Ammon's horn (tissue), 1 donor: ENCODE results near the gene SOBP.

Experiments used
- DNase-seq: peaks from one replicate; pipeline ENCODE4 v3.0.0-alpha.2; 2016; ENCODE audit warnings: low spot score

SOBP gene

DNA sequence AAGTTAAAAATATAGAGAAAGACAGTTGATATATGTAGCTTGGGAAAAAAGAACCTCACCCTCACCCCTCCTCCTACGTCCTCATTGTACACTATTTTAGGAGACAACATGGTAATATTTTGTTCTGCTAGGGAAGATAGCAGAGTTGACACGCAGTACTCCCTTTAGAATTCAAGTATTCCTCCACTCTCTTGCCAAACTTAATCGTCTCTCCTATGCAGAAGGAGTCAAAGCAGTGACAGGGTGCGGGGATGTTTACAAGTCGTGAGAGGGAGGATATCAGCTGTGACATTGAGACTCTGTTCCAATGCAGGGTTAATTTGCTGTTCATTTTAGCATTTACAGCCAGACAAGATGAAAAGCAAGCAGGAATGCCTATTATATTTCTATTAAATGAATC, 97.5 kb downstream of the SOBP start:
- no peak for DNase-seq

DNA sequence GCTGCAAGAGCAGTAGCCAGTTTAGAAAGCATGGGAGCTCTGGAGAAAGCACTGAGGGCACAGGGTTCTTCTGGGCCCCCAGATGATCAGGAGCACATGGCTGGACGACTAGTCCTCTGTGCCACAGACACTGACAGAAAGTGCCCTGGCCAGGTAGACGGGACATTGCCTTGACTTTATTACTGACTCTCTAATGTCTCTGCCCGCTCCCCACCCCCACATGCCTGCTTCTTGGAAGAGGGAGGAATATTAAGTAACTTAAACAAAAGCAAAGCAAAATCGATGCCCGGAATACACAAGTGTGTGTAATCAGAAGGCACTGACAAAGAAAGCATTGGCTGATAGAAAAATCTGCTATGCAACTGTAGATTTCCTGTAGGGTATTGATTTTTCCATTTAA, 99.3 kb downstream of the SOBP start:
- no peak for DNase-seq

DNA sequence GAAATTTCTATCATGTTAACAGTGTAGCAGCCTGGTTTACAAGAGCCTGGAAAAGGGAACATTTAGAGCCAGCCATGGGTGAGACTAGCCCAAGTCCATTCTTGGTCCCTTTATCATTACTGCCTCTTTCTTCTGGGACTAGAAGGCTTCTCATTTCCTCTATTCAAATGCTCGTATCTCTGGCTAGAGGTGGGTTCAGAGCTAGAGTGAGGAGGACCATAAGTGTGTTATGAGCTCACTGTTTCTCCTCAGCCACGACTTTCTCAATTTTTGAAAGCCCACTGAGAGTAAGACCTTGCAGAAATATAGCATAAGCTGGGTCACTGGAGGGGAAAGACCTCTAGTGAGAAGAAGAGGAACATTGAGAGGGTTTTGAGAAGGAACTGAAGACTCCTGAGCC, 100.0 kb downstream of the SOBP start:
- no peak for DNase-seq

DNA sequence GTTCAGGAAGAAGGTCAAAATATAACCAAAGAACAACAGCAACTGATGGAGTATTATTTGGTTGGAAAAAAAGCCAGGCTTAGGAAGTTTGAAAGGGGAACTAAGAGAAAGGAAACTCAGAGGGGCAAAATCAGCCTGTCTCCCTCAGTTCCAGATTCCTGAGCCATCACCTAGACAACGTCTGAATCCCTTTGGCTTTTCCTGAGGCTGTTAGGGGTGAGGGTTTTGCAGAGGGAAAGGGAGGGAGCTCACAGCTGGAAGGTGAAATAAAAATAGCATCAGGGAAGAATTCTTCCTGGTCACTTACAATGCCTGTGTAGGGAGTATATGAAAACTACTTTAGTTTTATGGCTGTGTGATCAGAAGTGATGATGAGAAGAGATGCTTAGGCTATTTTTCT, 100.5 kb downstream of the SOBP start:
- no peak for DNase-seq

DNA sequence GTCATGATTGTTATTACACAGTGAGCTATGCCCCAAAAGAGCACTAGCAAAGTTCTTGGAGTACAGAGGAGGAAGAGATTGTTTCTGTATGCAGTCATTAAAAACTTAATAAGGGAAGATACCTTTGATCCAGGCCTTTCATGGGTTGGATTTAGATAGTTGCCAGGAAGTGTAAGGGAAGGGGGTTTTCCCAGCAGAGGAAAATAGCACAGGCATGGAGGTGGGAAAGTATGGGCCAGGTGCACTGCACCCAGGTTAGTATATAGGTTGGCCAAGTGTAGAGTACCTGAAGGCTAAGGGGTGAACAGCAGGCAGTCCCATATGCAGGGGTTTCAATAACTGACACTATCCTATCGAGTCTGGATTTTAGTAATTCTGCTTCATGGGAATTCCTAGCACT, 101.4 kb downstream of the SOBP start:
- DNase-seq: no peak

DNA sequence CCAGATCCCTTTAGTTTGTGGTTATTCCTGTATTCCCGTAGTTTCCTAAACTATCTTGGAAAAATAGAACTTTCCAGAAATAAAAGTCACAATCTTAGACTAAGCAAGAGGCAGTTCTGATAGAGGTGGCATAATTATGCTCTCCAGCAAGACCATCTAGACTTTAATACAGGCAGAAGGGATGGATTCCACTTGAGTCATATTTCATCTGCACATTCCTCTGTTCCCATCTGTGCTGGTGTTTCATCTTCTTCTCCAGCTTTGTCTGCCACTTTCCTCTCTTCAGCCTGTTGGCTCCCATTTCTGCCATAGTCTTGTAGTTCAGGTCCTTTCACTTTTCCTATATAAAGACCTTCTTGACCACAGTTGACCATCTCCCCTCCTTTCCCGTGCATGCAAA, 102.9 kb downstream of the SOBP start:
- no peak for DNase-seq

DNA sequence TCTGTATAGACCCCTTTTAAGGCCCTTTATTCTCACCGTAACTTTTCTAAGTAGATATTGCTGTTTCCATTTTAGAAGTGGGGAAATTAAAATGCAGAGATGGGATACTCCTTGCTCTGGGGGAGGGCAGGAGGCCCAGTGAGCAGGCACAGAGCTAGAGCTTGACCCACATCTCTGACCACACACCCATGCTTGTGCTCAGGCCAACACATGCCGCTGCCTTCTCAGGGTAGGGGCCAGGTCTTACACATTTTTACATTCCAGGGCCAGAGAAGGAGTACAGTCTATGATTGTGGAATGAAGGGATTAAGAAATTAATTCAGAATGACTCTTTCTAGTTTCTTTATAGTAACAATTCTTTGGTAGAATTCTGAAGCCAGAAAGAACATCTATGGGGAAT, 104.8 kb downstream of the SOBP start:
- no peak for DNase-seq

DNA sequence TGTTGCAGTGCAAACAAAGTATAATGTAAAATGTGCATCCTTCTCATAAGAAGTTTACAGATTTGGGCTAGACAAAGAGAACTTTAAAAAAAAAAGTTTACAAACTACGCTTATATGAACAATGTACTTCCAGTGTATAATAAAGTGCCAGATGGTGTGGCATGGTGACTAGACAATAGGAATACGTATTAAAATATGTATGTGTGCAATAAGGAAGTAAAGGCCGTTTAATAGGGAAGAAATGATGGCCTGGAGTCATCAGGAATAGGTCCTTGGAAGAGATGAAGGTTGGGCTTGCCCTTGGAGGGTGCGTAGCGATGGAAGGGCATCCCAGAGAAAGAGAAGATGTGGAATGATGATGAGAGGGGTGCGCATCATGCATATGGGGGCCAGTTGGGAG, 108.2 kb downstream of the SOBP start:
- DNase-seq: no peak

DNA sequence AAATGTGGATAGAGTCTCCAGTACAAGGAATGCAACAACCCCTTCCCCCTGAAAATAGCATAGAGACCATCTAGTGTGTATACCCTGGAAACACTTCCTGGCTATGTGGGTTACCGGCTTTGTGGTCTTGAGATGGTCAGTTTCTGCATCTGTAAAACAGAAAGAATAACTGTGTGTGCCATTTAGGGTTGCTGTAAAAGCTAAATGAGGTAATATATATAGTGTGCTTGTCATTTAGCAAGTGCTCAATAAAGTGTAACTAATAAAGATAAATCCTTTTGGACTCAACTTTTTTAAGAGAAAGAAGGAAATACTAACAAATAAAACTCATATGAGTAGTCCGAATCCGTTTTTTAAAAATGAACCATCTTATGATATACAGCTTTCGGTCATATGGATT, 109.1 kb downstream of the SOBP start:
- DNase-seq: no peak

DNA sequence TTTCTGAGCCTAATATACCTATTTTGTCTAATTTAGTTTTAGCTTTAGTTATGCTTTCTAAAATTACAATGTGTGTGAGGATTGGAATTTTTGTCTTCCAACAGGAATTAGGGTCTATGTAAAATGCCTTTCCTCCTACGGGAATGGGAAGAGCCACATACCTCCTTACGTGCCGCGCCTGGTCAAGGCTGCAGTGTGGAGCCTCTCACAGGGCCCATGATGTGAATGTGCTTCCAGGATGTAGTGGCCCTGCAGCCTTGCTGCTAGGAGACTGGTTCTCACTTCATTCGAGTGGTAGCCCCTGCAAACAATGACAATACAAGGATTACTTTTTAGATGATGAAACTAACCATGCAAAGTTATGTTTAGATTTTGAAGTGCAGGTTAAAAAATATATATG, 110.2 kb downstream of the SOBP start:
- DNase-seq: no peak

DNA sequence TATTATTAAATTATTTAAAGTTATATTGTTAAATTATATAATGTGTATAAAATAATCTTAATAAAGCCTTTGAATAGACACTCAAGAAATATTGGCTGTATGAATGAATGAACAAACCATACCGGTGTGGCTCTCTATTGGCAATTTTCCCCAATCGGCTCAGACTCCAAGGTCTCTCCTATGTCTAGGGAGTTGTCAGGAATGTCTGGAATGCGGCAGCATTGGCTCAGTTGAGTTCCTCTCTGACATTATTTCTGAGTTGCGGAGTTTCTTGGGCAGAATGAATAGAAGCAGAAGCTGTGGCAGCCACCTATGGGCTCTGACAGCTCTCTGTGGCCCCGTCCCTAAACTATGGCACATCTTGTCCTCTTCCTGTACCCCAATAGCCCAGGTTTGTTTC, 111.0 kb downstream of the SOBP start:
- DNase-seq: no peak

DNA sequence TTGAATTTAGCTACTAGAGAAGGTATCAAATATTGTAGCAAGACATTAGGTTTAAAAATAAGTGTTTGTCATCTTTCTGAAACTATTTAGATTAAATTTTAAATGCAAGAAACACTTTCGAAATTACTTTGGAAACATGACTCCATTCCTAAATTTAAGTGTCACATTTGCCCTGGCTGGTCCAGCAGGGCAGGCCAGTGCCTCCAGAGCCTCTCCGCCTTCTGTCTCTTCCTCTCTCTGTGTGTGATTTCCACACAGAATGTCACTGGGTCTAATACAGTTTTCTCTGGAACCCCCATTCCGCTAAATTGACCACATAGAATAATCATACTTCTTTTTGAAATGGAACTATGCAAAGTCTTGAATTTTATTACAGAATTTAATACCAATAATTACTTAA, 111.5 kb downstream of the SOBP start:
- no peak for DNase-seq

DNA sequence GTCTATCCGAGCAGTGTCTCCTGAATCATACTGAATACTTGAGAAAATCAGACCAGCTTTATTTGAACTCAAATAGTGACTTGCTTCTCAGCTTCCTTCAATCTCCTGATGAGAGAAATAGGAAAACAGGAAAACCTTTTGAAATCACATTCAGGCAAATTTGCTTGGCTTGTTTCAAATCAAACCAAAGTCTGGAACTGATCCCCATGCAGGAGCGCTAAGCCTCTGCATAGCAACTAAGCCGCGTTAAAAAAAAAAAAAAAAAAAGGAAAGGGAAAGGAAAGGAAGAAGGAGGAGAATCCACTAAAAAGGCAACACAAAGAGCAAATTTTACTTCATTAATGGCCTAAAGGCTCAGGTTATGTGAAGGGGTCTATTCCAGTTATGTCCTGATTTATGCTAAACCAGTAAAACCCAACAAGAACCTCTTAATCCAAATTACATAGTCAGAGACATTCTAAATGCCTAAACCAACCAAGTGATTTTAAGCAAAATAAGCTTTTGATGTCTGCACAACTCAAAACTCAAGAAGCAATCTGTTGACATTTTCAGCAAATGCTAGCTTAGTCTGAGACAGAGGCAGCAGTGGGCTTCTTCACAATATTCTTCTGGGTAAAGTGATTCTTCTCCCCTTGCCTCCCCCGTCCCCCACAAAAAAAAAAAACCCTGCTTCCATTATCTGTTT, 112.5 kb downstream of the SOBP start:
- no peak for DNase-seq

DNA sequence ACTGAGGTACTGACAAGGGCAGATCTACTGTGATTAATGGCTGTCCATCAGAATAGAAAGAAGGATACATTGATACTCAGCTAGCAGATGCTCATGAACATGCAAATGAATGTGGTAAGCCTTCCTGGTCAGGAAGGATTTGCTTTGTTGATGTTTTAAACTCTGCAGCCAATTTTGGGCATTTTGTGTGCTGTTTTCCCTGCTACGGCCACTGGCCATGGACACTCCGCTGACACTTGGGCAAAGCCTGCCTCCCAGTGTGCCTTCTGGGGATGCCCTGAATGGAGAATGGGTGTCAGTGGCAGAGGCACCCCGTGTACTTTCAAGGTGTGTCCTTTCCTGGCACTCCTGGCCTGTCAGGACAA, 113.1 kb downstream of the SOBP start:
- peak; percentile 63 for DNase-seq

DNA sequence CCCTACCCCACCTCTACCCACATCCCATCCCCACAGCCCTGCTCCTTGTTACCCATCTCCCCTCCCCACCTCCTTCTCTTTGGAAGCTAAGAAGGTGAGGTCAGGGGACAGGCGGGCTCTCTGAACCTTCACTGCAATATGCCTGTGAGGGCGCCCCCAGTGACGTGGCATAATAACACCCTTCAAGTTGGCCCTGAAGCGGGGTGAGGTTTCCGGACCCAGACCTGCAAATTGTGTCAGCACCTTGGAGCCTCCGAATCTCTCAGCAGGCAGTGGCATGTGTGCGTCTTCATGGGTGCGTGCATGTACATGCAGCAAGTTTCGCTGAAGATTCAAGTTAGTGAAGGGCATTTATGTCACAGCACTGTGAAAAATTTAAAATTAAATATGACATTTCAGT, 114.6 kb downstream of the SOBP start:
- DNase-seq: no peak

DNA sequence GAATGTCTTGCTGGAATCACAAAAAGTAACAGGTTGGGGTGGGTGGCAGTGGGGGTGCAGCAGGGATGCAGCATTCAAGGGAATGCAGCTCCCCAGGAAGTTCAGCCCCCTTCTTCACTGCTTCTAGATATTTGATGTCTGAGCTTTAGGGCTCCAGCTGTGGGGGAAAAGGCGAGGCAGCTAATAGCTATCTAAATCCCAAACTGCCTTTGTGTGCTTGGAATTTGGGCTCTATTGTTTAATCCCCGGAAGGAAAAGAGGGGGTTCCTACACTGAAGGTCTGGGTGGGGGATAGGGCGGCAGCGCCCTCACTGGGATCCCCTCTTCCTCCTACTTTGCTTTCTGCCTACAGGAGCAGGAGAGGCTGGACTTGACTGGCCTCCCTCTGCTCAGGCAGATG, 116.5 kb downstream of the SOBP start:
- no peak for DNase-seq

DNA sequence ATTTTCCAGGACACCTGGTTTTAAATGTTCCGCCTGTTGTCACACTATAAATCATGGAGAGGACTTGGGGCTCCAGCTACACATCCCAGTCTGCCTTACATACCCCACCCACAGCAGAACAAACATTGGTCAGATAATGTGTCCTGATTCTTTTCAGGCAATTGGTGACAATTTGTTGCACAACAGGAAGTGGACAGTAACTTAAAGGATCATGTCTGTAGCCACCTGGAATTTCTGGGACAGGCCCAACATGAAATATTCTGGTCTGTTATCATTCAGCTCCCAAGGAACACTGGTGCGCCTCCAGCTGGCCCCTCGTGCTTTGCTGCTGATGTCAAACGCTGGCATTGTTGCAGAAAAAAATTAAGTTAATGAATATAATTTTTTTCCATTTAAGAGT, 117.2 kb downstream of the SOBP start:
- DNase-seq: no peak

DNA sequence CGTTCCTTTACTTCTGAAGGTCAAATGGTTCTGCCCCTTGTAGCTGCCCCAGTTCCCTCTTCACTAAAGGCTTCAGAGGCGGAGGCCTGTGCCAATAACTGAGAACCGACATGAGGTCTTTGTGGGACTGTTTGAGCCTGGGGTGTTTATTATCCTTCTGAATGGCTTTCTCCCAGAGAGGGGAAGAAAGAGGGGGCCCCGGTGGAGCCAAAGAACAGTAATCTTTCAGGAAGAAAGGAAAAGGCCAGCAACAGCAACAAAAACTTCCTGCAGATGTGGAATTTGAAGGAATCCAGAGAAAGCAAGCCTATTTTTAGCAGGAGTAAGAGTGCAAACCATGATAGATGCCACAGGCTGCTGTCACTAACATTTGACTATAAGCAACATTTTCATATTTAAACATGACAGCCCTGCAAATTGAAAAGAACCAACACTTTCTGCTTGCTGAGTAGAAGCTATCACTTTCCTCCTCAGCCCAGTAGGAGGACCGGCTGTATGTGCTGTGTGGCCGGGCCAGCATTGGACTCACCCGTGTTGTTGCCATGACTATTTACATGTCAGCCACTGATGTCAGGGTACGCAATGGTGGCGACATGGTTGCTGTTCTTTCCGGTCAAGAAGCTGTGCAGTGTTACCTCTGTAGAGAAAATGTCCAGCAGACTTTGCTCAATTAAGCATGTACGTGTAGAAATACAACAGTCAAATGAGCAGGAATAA, 121.3 kb downstream of the SOBP start:
- no peak for DNase-seq

DNA sequence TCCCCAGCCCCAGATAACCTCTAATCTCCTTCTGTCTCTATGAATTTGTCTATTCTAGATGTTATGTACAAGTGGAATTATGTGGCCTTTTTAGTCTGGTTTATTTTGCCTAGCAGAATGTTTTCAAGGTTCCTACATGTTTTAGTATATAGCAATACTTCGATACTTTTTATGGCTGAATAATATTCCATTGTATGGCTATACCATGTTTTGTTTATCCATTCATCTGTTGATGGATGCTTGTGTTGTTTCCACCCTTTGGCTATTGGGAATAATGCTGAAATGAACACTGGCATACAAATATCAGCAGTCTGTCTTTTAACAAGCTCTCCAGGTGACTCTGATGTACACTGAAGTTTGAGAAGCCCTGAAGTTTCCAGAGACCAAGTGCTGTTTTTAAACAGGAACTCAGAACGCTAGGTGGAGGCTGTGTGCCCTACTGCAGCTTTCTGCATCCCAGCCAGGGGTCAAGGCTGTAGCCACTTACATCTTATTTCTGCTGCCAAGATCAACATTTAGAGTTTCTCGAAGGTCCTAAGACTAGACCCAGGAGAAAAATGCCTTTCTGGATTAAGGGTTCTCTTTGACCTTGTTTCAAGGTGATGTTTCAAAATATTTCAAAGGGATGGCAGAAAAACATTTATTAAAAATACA, 123.0 kb downstream of the SOBP start:
- no peak for DNase-seq

DNA sequence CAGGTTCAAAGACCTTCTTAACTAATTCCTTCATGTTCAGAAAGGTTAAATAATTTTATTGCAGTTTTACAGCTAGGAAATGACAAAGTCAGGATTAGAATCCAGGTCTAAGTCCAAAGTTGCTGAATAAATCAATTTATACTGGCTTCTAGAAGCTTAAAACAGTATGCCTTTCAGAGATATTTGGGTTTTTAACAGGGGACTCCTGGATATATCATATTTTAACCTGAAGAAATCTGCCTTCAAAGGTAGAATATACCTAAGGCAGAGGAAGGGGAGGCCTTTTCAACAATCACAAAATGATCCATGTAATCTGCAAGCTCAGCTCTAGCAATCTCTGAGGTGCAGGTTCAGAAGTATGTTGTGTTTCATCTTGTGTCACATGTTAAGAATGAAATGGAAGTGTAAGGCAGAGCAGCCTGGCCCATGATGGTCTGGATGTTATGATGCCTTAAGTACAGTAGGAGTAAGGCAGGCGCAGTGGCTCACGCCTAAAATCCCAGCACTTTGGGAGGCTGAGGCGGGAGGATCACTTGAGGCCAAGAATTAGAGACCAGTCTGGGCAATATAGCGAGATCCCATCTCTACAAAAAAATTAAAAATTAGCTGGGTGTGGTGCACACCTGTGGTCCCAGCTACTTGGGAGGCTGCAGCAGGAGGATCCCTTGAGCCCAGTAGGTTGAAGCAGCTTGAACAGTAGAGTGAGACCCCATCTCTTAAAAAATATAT, 123.9 kb downstream of the SOBP start:
- DNase-seq: no peak

DNA sequence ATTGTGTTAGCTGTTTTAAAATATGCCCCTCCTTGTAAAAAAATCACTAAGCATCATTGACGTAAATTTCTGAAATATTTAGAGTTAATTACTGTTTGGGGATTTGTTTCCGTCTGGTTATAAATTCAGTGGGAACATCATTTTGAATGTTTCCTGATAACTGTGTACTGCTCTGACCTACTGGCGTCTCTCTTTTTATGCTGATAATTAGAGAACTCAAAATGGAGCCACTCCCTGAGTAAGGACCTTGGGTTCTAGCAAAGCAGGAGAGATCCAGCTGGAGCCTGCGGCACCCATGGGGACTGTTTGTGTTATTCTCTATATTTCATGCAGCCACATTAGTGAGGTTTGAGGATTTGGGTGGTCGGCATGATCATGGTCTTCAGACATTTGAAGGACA, 124.9 kb downstream of the SOBP start:
- no peak for DNase-seq

DNA sequence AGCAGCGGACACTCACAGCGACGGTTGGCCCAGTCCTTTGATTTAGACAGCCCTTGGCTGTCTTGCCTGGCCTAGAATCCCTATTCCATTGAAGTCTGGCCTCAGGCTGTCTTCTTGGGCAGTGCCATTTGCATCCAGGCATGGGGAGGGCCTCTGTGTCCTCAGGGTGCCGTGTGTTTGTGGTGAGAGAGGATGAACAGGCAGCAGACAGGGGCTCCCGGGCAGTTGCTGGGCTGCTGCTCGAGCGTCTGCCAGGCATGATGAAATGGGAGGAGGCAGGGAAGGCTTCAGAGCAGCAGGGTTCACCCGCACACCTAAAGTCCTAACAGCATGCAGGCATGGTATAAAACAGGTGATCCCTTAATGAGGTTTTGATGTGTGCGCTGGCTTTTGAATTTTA, 126.9 kb downstream of the SOBP start:
- DNase-seq: no peak

DNA sequence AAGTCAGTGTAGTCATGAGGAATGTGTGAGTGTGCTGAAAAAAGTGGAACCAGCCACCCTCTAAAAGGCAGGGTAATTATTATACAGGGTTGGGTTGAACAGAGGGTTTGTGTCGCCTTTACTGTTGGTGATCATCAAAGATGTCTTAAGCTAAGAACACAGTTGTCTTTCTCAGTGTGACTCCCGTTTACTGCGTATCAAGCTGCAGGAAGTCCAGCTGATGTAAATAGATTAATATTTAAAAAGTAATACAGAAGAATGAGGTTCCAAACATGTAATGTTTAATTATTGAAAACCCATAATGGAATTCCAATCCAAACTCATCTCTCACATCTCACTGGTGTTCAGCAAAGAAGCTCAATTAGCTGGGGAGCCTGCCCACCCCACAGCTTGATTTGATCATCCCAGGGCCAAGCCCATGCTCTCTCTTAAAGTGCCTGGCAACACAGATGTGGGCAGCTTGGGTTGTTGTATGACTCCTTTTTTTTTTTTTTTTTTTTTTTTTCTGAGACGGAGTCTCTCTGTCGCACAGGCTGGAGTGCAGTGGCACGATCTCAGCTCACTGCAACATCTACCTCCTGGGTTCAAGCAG, 127.5 kb downstream of the SOBP start:
- DNase-seq: no peak
